Activated B cell treated with CpG ODN at 0.5 μM for 24 hours (primary cell): ENCODE data around the gene TUT7. TPM values are rescaled to one million over a fixed set of nuclear protein-coding genes. Genes with fewer than 3 reads are reported as not detected.
A peak's percentile ranks its signal among the peaks of the same experiment; 100 is the strongest.
"Not testable (repeated sequence)": the region's sequence is repeated elsewhere in the genome, so short reads cannot be mapped to it uniquely, and the experiment has no call there.

ENCODE experiments used
- ATAC-seq: fragments of 200-7000 bp; cut with Tn5 transposase; one replicate; pipeline ENCODE4 v1.10.0; 2021; ENCODE audit warnings: low read depth, mild to moderate bottlenecking, moderate library complexity
- CTCF ChIA-PET: fragments of 350-600 bp; sonication (Branson Sonifier 250); formaldehyde crosslinking; loops from one replicate; lab custom pipeline; 2021; ENCODE audit warnings: antibody characterized with exemption; lab: Charles Lee
- POLR2A ChIA-PET: fragments of 350-600 bp; sonication (Branson Sonifier 250); formaldehyde crosslinking; loops from one replicate; lab custom pipeline; 2021; ENCODE audit warnings: antibody characterized with exemption; lab: Charles Lee
- DNase-seq: peaks from one replicate; pipeline ENCODE4 v3.0.0; 2022
- H3K27ac Mint-ChIP-seq: one replicate; pipeline ENCODE4 v1.8.0; 2020; ENCODE audit warnings: mixed read lengths
- H3K27me3 Mint-ChIP-seq: one replicate; pipeline ENCODE4 v1.8.0; 2021; ENCODE audit warnings: mixed read lengths
- H3K36me3 Mint-ChIP-seq: one replicate; pipeline ENCODE4 v1.8.0; 2021; ENCODE audit warnings: low read depth, mixed read lengths
- H3K4me1 Mint-ChIP-seq: one replicate; pipeline ENCODE4 v1.8.0; 2021; ENCODE audit warnings: mixed read lengths
- H3K4me3 Mint-ChIP-seq: one replicate; pipeline ENCODE4 v1.8.0; 2020; ENCODE audit warnings: mild to moderate bottlenecking, mixed read lengths
- H3K9me3 Mint-ChIP-seq: one replicate; pipeline ENCODE4 v1.8.0; 2020; ENCODE audit warnings: mixed read lengths
- CTCF ChIP-seq: fragments of 200-600 bp; IDR thresholded peaks from one replicate; pipeline ENCODE4 v1.8.0; 2022; ENCODE audit warnings: antibody characterized with exemption, mild to moderate bottlenecking
- intact Hi-C: fragments of 100-400 bp; cut with micrococcal nuclease; formaldehyde crosslinking; loops from one replicate; pipeline ENCODE4 v1.15.1; 2024
- total RNA-seq: library from RNA; stranded (reverse); gene quantifications from 2 replicates; pipeline ENCODE4 v1.2.3, GENCODE V29; 2022

Gene TUT7
- total RNA-seq, 1 donor from 2014 or later: 50.4 TPM

GRCh38 chr9:86298873-86299272 is 55.3 kb downstream of the TUT7 start:
- no peaks in the 10 kb centered on the region for H3K27me3 Mint-ChIP-seq
- H3K4me1 Mint-ChIP-seq: no peaks in the 10 kb centered on the region
- ChIA-PET POLR2A (no interaction called here), CTCF (no interaction called here)
- H3K4me3 Mint-ChIP-seq: no peak overlapping the region
- no peak overlapping the region for H3K27ac Mint-ChIP-seq
- no peak for DNase-seq
- TF ChIP-seq CTCF: no peak
- H3K36me3 Mint-ChIP-seq: peaks cover 77% of the 10 kb centered on the region
- H3K9me3 Mint-ChIP-seq: no peaks in the 10 kb centered on the region
- intact Hi-C loops: no loop called here
- no peak for ATAC-seq

- H3K27ac Mint-ChIP-seq, H3K4me3 Mint-ChIP-seq, DNase-seq, H3K9me3 Mint-ChIP-seq, POLR2A ChIA-PET, intact Hi-C loops, CTCF ChIA-PET, ATAC-seq, H3K4me1 Mint-ChIP-seq, H3K27me3 Mint-ChIP-seq: not testable (repeated sequence)
- peaks cover 38% of the 10 kb centered on the region for H3K36me3 Mint-ChIP-seq
Measured at GRCh38 chr9:86290341-86290740, 63.9 kb downstream of the TUT7 start.

GRCh38 chr9:86288499-86289198 is 65.6 kb downstream of the TUT7 start:
- intact Hi-C loops: no loop called here
- H3K27ac Mint-ChIP-seq: no peak overlapping the region
- TF ChIP-seq CTCF: no peak
- H3K4me1 Mint-ChIP-seq: peaks cover 5% of the 10 kb centered on the region
- H3K36me3 Mint-ChIP-seq: peaks cover 30% of the 10 kb centered on the region
- no peak overlapping the region for H3K4me3 Mint-ChIP-seq
- POLR2A ChIA-PET: no interaction called here
- CTCF ChIA-PET: no interaction called here
- ATAC-seq (no peak), DNase-seq (no peak)
- H3K27me3 Mint-ChIP-seq: no peaks in the 10 kb centered on the region
- no peaks in the 10 kb centered on the region for H3K9me3 Mint-ChIP-seq

GRCh38 chr9:86287013-86287412 is 67.2 kb downstream of the TUT7 start:
- ChIA-PET POLR2A (no interaction called here), CTCF (no interaction called here)
- peak overlapping the region; percentile 4 for H3K27ac Mint-ChIP-seq
- no peak for TF ChIP-seq CTCF
- H3K27me3 Mint-ChIP-seq: no peaks in the 10 kb centered on the region
- DNase-seq (no peak), ATAC-seq (no peak)
- peaks cover 27% of the 10 kb centered on the region for H3K36me3 Mint-ChIP-seq
- no peak overlapping the region for H3K4me3 Mint-ChIP-seq
- peaks cover 15% of the 10 kb centered on the region for H3K4me1 Mint-ChIP-seq
- intact Hi-C loops: no loop called here
- no peaks in the 10 kb centered on the region for H3K9me3 Mint-ChIP-seq

GRCh38 chr9:86286278-86286677 is 67.9 kb downstream of the TUT7 start:
- Mint-ChIP-seq H3K9me3 (no peaks in the 10 kb centered on the region), H3K4me3 (no peak overlapping the region), H3K27ac (peak overlapping the region; percentile 14), H3K27me3 (no peaks in the 10 kb centered on the region), H3K4me1 (peaks cover 18% of the 10 kb centered on the region), H3K36me3 (peaks cover 26% of the 10 kb centered on the region)
- DNase-seq: no peak
- CTCF ChIA-PET: no interaction called here
- intact Hi-C loops: no loop called here
- TF ChIP-seq CTCF: no peak
- POLR2A ChIA-PET: no interaction called here
- ATAC-seq: no peak

GRCh38 chr9:86285261-86285660 is 68.9 kb downstream of the TUT7 start:
- Mint-ChIP-seq H3K36me3 (peaks cover 24% of the 10 kb centered on the region), H3K4me3 (no peak overlapping the region), H3K4me1 (peaks cover 28% of the 10 kb centered on the region), H3K27me3 (no peaks in the 10 kb centered on the region), H3K27ac (no peak overlapping the region), H3K9me3 (no peaks in the 10 kb centered on the region)
- no peak for DNase-seq
- intact Hi-C loops: no loop called here
- CTCF ChIA-PET: no interaction called here
- no peak for TF ChIP-seq CTCF
- ATAC-seq: no peak
- POLR2A ChIA-PET: no interaction called here
